Central memory CD8-positive, alpha-beta T cell (primary cell): ENCODE measurements around the gene SVIL.

Experiments used
- ATAC-seq: fragments of 150-1000 bp; cut with Tn5 transposase; replicated peaks from 2 replicates; pipeline ENCODE4 v1.10.0; 2022; ENCODE audit warnings: mild to moderate bottlenecking, moderate FRiP score, moderate number of reproducible peaks; ENCODE audit not compliant: poor library complexity, severe bottlenecking; ENCODE audit errors: extremely low read depth
- DNase-seq, 2 donors: peaks; one replicate each; pipeline ENCODE4 v3.0.0; 2021; ENCODE audit warnings: low spot score in 2 of 2
- H3K27ac Mint-ChIP-seq: one replicate; pipeline ENCODE4 v1.8.0; 2022; ENCODE audit warnings: low read depth, mild to moderate bottlenecking, moderate library complexity, mixed read lengths
- H3K27me3 Mint-ChIP-seq: one replicate; pipeline ENCODE4 v1.8.0; 2022; ENCODE audit warnings: mixed read lengths
- H3K36me3 Mint-ChIP-seq: one replicate; pipeline ENCODE4 v1.8.0; 2022; ENCODE audit warnings: mild to moderate bottlenecking, moderate library complexity, mixed read lengths; ENCODE audit not compliant: insufficient read depth
- H3K4me1 Mint-ChIP-seq: one replicate; pipeline ENCODE4 v1.8.0; 2022; ENCODE audit warnings: mixed read lengths
- H3K4me3 Mint-ChIP-seq: one replicate; pipeline ENCODE4 v1.8.0; 2022; ENCODE audit warnings: mild to moderate bottlenecking, moderate library complexity, mixed read lengths
- H3K9me3 Mint-ChIP-seq: one replicate; pipeline ENCODE4 v1.8.0; 2022; ENCODE audit warnings: mixed read lengths

SVIL gene

GRCh38 chr10:29535012-29535777, 99.6 kb downstream of the SVIL start:
- Mint-ChIP-seq H3K36me3 (peaks cover 4% of the 10 kb centered on the region), H3K4me3 (no peak overlapping the region), H3K27ac (no peak overlapping the region), H3K9me3 (no peaks in the 10 kb centered on the region), H3K4me1 (peaks cover 6% of the 10 kb centered on the region), H3K27me3 (no peaks in the 10 kb centered on the region)
- DNase-seq (no peak), ATAC-seq (no peak)

GRCh38 chr10:29534590-29534989, 100.2 kb downstream of the SVIL start:
- no peaks in the 10 kb centered on the region for H3K9me3 Mint-ChIP-seq
- DNase-seq (no peak), ATAC-seq (no peak)
- H3K4me3 Mint-ChIP-seq, result no peak overlapping the region
- H3K27ac Mint-ChIP-seq, result no peak overlapping the region
- H3K4me1 Mint-ChIP-seq, result peaks cover 6% of the 10 kb centered on the region
- no peaks in the 10 kb centered on the region for H3K27me3 Mint-ChIP-seq
- H3K36me3 Mint-ChIP-seq, result peaks cover 5% of the 10 kb centered on the region

GRCh38 chr10:29533696-29534285, 101.0 kb downstream of the SVIL start:
- Mint-ChIP-seq H3K36me3 (peaks cover 5% of the 10 kb centered on the region), H3K27me3 (no peaks in the 10 kb centered on the region), H3K4me3 (no peak overlapping the region), H3K27ac (no peak overlapping the region), H3K4me1 (peaks cover 6% of the 10 kb centered on the region), H3K9me3 (no peaks in the 10 kb centered on the region)
- no peak for DNase-seq
- ATAC-seq, result no peak

- H3K27ac Mint-ChIP-seq, result no peak overlapping the region
Observed at GRCh38 chr10:29533046-29533445, 101.7 kb downstream of the SVIL start.

GRCh38 chr10:29532256-29532878, 102.4 kb downstream of the SVIL start:
- DNase-seq, result no peak
- peaks cover 8% of the 10 kb centered on the region for H3K36me3 Mint-ChIP-seq
- H3K4me1 Mint-ChIP-seq, result peaks cover 6% of the 10 kb centered on the region
- no peak overlapping the region for H3K27ac Mint-ChIP-seq
- H3K27me3 Mint-ChIP-seq, result no peaks in the 10 kb centered on the region
- no peak for ATAC-seq
- H3K4me3 Mint-ChIP-seq, result no peak overlapping the region
- H3K9me3 Mint-ChIP-seq, result no peaks in the 10 kb centered on the region

More at GRCh38 chr10:29533046-29533445, 101.7 kb downstream of the SVIL start:
- Mint-ChIP-seq H3K27me3 (no peaks in the 10 kb centered on the region), H3K4me1 (peaks cover 6% of the 10 kb centered on the region), H3K9me3 (no peaks in the 10 kb centered on the region), H3K36me3 (peaks cover 5% of the 10 kb centered on the region), H3K4me3 (no peak overlapping the region)
- no peak for ATAC-seq
- no peak for DNase-seq

GRCh38 chr10:29530112-29530976, 104.4 kb downstream of the SVIL start:
- ATAC-seq (no peak), DNase-seq (no peak)
- no peak overlapping the region for H3K27ac Mint-ChIP-seq
- peaks cover 12% of the 10 kb centered on the region for H3K36me3 Mint-ChIP-seq
- no peak overlapping the region for H3K4me3 Mint-ChIP-seq
- no peaks in the 10 kb centered on the region for H3K27me3 Mint-ChIP-seq
- H3K9me3 Mint-ChIP-seq, result no peaks in the 10 kb centered on the region
- H3K4me1 Mint-ChIP-seq, result peaks cover 1% of the 10 kb centered on the region

- Mint-ChIP-seq H3K27ac (no peak overlapping the region), H3K4me1 (no peaks in the 10 kb centered on the region), H3K36me3 (peaks cover 12% of the 10 kb centered on the region), H3K9me3 (no peaks in the 10 kb centered on the region), H3K4me3 (no peak overlapping the region), H3K27me3 (no peaks in the 10 kb centered on the region)
- DNase-seq, result no peak
- ATAC-seq, result no peak
Observed at GRCh38 chr10:29529146-29529545, 105.6 kb downstream of the SVIL start.

GRCh38 chr10:29525762-29526161, 109.0 kb downstream of the SVIL start:
- H3K27me3 Mint-ChIP-seq, result no peaks in the 10 kb centered on the region
- peaks cover 4% of the 10 kb centered on the region for H3K4me1 Mint-ChIP-seq
- peaks cover 30% of the 10 kb centered on the region for H3K36me3 Mint-ChIP-seq
- no peaks in the 10 kb centered on the region for H3K9me3 Mint-ChIP-seq
- no peak for ATAC-seq
- H3K4me3 Mint-ChIP-seq, result no peak overlapping the region
- DNase-seq, result no peak
- no peak overlapping the region for H3K27ac Mint-ChIP-seq

GRCh38 chr10:29524720-29525119, 110.1 kb downstream of the SVIL start:
- no peak for DNase-seq
- H3K27me3 Mint-ChIP-seq, result no peaks in the 10 kb centered on the region
- H3K36me3 Mint-ChIP-seq, result peaks cover 30% of the 10 kb centered on the region
- peaks cover 4% of the 10 kb centered on the region for H3K4me1 Mint-ChIP-seq
- ATAC-seq, result no peak
- no peak overlapping the region for H3K4me3 Mint-ChIP-seq
- H3K9me3 Mint-ChIP-seq, result no peaks in the 10 kb centered on the region
- no peak overlapping the region for H3K27ac Mint-ChIP-seq

GRCh38 chr10:29524294-29524693, 110.5 kb downstream of the SVIL start:
- peaks cover 30% of the 10 kb centered on the region for H3K36me3 Mint-ChIP-seq
- DNase-seq, result no peak
- no peaks in the 10 kb centered on the region for H3K27me3 Mint-ChIP-seq
- H3K9me3 Mint-ChIP-seq, result no peaks in the 10 kb centered on the region
- H3K27ac Mint-ChIP-seq, result no peak overlapping the region
- no peak overlapping the region for H3K4me3 Mint-ChIP-seq
- no peak for ATAC-seq
- peaks cover 4% of the 10 kb centered on the region for H3K4me1 Mint-ChIP-seq

- H3K4me1 Mint-ChIP-seq, result peaks cover 4% of the 10 kb centered on the region
- H3K36me3 Mint-ChIP-seq, result peaks cover 35% of the 10 kb centered on the region
- H3K27ac Mint-ChIP-seq, result no peak overlapping the region
- no peak overlapping the region for H3K4me3 Mint-ChIP-seq
- DNase-seq (no peak), ATAC-seq (no peak)
- H3K27me3 Mint-ChIP-seq, result no peaks in the 10 kb centered on the region
- no peaks in the 10 kb centered on the region for H3K9me3 Mint-ChIP-seq
Observed at GRCh38 chr10:29522918-29523317, 111.9 kb downstream of the SVIL start.

GRCh38 chr10:29522061-29522855, 112.5 kb downstream of the SVIL start:
- no peak overlapping the region for H3K4me3 Mint-ChIP-seq
- H3K4me1 Mint-ChIP-seq, result peaks cover 4% of the 10 kb centered on the region
- H3K9me3 Mint-ChIP-seq, result no peaks in the 10 kb centered on the region
- DNase-seq (no peak), ATAC-seq (no peak)
- no peak overlapping the region for H3K27ac Mint-ChIP-seq
- H3K36me3 Mint-ChIP-seq, result peaks cover 32% of the 10 kb centered on the region
- H3K27me3 Mint-ChIP-seq, result no peaks in the 10 kb centered on the region
